Stimulated activated CD8-positive, alpha-beta memory T cell treated with anti-CD3 and anti-CD28 coated beads, Interleukin-4, amount 100 ng/mL, for 1 hour (primary cell): ENCODE data around the gene C20orf141.
A peak's percentile ranks its signal among the peaks of the same experiment; 100 is the strongest.
"Not testable (repeated sequence)": the region's sequence is repeated elsewhere in the genome, so short reads cannot be mapped to it uniquely, and the experiment has no call there.

ENCODE experiments used
- DNase-seq, 2 donors: peaks; one replicate each; pipeline ENCODE4 v3.0.0-alpha.2; 2020; ENCODE audit warnings: low read depth in 2 of 2, low spot score in 1 of 2

The C20orf141 gene

DNA sequence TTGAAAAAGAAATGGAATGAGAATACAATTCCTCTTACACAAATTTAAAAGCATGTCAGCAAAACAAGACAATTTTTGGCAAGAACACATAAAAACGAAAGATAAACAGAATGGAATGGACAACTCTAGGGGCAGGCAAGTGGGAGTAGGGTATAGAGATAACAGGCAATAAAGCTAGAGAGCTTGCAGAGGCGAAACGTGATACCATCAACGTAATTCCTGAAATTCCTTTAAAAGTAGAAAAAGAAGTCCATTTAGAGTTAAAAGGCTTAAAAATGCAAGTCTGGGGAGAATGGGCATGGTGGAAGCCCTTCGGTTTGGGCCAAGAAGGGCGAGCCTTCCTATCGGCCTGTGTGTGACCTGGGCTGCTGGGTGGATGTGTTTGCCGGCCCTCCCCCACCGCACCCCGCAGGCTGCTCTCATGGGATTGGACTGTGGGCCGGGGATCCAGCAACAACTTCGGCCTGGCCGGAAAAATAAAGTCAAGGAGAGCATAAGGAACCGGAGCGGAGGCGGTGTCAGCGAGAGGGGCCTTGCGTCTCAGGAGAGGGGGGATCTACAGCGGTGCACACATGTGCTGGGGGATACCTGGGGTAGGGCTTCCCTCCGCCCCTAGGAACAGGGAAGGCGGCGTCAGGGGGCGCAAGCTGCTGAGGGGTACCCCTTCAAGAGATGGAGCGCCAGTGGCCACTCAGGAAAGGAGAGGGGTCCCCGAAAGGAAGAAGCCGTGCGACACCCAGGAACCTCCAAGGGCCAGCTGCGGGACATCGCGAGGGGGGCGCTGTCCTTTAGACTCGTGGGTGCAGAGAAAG is 5.5 kb downstream of the C20orf141 start:
- no peak for DNase-seq

- no peak for DNase-seq
Measured at GRCh38 chr20:2820896-2821869, 6.4 kb downstream of the C20orf141 start.

GRCh38 chr20:2822073-2822472 is 7.3 kb downstream of the C20orf141 start:
- no peak for DNase-seq

GRCh38 chr20:2825761-2826160 is 11.0 kb downstream of the C20orf141 start:
- no peak for DNase-seq

- DNase-seq = no peak
Measured at GRCh38 chr20:2826655-2827054, 11.9 kb downstream of the C20orf141 start.

DNA sequence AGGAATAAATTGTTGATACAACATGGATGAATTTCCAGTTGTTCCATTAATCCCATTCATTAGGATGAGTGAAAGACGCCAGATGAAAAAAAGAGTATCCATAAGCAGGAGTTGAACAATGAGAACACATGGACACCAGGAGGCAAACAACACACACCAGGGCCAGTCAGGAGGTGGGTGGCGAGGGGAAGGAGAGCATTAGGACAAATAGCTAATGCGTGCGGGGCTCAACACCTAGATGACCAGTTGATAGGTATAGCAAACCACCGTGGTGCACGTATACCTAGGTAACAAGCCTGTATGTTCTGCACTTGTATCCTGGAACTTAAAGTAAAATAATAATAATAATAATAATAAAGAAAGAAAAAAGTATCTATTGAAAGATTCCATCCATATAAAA is 14.6 kb downstream of the C20orf141 start:
- DNase-seq = no peak

GRCh38 chr20:2831206-2831605 is 16.4 kb downstream of the C20orf141 start:
- not testable (repeated sequence) for DNase-seq

GRCh38 chr20:2833761-2834160 is 19.0 kb downstream of the C20orf141 start:
- DNase-seq = no peak

DNA sequence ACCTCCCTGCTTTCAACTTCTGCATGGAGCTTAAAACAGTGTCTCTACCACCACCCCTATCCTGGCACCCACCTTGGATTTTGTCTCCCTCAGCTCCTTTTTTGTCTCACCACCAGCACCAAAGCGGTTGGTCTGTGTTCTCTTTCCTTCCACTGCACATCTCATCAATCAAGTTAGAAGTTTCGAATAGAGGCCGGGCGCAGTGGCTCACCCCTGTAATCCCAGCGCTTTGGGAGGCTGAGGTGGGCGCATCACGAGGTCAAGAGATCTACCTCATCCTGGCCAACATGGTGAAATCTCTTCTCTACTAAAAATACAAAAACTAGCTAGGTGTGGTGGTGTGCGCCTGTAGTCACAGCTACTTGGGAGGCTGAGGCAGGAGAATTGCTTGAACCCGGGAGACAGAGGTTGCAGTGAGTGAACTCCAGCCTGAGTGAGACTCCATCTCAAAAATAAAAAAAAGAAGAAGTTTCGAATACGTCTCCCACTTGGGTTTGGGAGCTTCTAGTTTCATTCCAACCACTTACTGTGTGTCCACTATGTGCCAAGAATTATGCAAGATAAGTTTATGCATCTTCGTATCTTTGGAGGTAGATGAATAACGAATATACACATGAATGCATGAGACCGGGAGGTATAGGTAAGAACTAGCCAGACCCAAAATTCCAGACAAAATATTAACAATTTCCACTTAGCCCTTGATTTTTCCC is 19.8 kb downstream of the C20orf141 start:
- no peak for DNase-seq

DNA sequence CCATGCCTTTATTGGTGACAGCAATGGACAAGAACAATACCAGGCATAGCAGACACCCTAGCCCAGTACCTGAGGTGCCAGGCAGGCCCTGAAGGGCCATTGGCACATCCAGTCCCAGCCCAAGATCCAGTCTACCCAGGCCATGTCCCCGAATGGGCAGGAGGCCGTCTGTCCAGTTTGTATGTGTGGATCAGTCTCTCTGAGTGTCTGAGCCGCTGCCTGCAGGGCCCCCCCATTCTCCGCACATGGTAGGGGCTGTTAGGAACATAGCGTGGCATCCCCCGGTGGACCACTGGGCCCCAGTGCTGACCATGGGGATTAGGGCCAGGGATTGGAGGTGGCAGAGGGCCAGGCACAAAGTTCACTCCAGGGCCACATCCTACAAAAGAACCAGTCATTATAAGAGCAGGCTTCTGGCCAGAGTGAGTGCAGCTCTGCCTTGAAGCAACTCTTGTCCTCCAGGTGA is 20.6 kb downstream of the C20orf141 start:
- no peak for DNase-seq

DNA sequence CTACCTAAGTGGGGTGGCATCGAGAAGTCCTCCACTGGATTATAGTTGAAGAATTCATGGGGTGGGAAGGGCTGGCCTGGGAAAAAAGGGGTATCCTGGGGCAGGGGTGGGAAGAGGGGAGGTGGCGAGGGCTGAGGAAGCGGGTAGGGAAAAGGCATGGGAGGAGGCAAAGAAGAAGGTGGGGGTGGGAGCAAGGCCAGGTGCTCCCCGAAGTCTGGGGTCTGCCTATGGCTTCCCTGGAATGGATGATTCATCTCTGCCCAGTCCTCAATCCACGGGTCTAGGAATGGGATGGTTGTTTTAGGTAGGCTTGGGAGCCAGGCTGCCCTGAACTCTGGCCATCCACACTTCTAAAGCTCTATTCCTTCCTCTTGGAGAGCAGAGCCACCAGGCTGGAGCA is 21.2 kb downstream of the C20orf141 start:
- no peak for DNase-seq

GRCh38 chr20:2837221-2837960 is 22.6 kb downstream of the C20orf141 start:
- no peak for DNase-seq

- DNase-seq = no peak
Measured at GRCh38 chr20:2838170-2838797, 23.5 kb downstream of the C20orf141 start.

- no peak for DNase-seq
Measured at GRCh38 chr20:2838847-2839671, 24.3 kb downstream of the C20orf141 start.

DNA sequence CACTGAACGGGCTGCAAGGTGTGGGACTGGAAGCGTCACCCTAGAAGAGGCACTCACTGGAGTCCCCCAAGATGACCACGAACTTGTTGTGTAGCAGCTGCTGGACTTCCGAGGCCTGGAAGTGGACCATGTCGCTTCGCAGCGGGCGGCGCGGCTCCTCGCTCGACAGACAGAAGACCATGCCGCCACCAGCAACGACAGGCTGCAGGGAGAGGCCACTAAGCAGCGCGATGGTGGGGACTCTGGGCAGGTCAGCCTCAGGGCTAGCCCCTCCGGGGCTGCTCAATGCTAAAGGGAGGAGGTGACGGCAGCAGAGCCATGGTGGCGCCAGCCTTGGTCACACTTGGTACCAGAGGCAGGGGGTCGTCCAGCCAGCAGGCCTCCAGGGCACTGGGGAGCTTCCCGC is 24.9 kb downstream of the C20orf141 start:
- DNase-seq = no peak

GRCh38 chr20:2840138-2840966 is 25.6 kb downstream of the C20orf141 start, which contains the start of the genes PCED1A and VPS16:
Gene PCED1A (minus strand): TSS chr20:2840655. CDS start chr20:2839912, 743 bp downstream.
Gene VPS16 (plus strand): TSS chr20:2840745. CDS start chr20:2840775, 30 bp downstream.
- DNase-seq = peak; percentile 70 to 78

GRCh38 chr20:2840967-2841531 is 26.3 kb downstream of the C20orf141 start:
- no peak for DNase-seq

- no peak for DNase-seq
Measured at GRCh38 chr20:2845607-2846006, 30.8 kb downstream of the C20orf141 start.
